ENCODE results near the gene HS3ST3A1.

GRCh38 chr17:13510062-13510461 is 91.7 kb downstream of the HS3ST3A1 start:
- TF ChIP-seq POLR2AphosphoS5 (IDR thresholded peaks at IDR 0.05; ENCODE audit: low read depth, low read length) (no peak), POLR2A (IDR thresholded peaks at IDR 0.05; ENCODE audit: low read depth, low read length) (no peak)
